GM12865 (cell line): ENCODE data around the gene ELF1.

Source experiments
- DNase-seq: peaks from one replicate; pipeline ENCODE4 v3.0.0; 2010; ENCODE audit warnings: low read depth
- H3K4me3 ChIP-seq: 2 replicates; pipeline ENCODE4 v1.5.1; 2011; ENCODE audit warnings: mild to moderate bottlenecking, low read depth, low read length, control low read depth
- CTCF ChIP-seq: IDR thresholded peaks from 2 replicates; pipeline ENCODE4 v1.5.1; 2011; ENCODE audit warnings: low read length, control low read depth, low read depth, inconsistent platforms; ENCODE audit not compliant: insufficient read depth; ENCODE audit errors: missing control alignments

Gene ELF1

GRCh38 chr13:41026788-41027187, 7.7 kb upstream of the ELF1 start:
- H3K4me3 ChIP-seq, result no peak overlapping the region
- TF ChIP-seq CTCF, result no peak

GRCh38 chr13:41025518-41025917, 6.4 kb upstream of the ELF1 start:
- TF ChIP-seq CTCF, result no peak
- no peak overlapping the region for H3K4me3 ChIP-seq
- no peak for DNase-seq

More at GRCh38 chr13:41026788-41027187, 7.7 kb upstream of the ELF1 start:
- no peak for DNase-seq

GRCh38 chr13:41019578-41020347, 647 bp upstream of the ELF1 start:
- TF ChIP-seq CTCF, result no peak
- DNase-seq, result no peak
- peak overlapping the region; percentile 96 for H3K4me3 ChIP-seq

GRCh38 chr13:41018602-41018948, 541 bp downstream of the ELF1 start:
- TF ChIP-seq CTCF, result no peak
- peak overlapping the region; percentile 96 for H3K4me3 ChIP-seq

GRCh38 chr13:41017817-41018601, 1.1 kb downstream of the ELF1 start:
- peak; percentile 75 for DNase-seq
- no peak for TF ChIP-seq CTCF
- peak overlapping the region; percentile 96 for H3K4me3 ChIP-seq

More at GRCh38 chr13:41018602-41018948, 541 bp downstream of the ELF1 start:
- no peak for DNase-seq

GRCh38 chr13:41017159-41017558, 2.0 kb downstream of the ELF1 start:
- peak overlapping the region; percentile 96 for H3K4me3 ChIP-seq
- peak; percentile 73 for DNase-seq
- TF ChIP-seq CTCF, result no peak
